BLaER1 (cell line): ENCODE results near the gene ZNF629.

Source experiments
- H3K27ac ChIP-seq: shearing (Covaris generic); formaldehyde crosslinking; 2 replicates; pipeline ENCODE4 v1.8.1; 2022
- H3K27me3 ChIP-seq: shearing (Covaris generic); formaldehyde crosslinking; 2 replicates; pipeline ENCODE4 v1.8.1; 2022
- H3K36me3 ChIP-seq: shearing (Covaris generic); formaldehyde crosslinking; 2 replicates; pipeline ENCODE4 v1.8.1; 2022
- H3K4me1 ChIP-seq: shearing (Covaris generic); formaldehyde crosslinking; 2 replicates; pipeline ENCODE4 v1.8.1; 2022
- H3K4me2 ChIP-seq: shearing (Covaris generic); formaldehyde crosslinking; 2 replicates; pipeline ENCODE4 v1.8.1; 2022
- H3K4me3 ChIP-seq: shearing (Covaris generic); formaldehyde crosslinking; 2 replicates; pipeline ENCODE4 v1.8.1; 2022
- H3K9ac ChIP-seq: shearing (Covaris generic); formaldehyde crosslinking; 2 replicates; pipeline ENCODE4 v1.8.1; 2022
- H3K9me3 ChIP-seq: shearing (Covaris generic); formaldehyde crosslinking; 2 replicates; pipeline ENCODE4 v1.8.1; 2022
- H4K20me1 ChIP-seq: shearing (Covaris generic); formaldehyde crosslinking; 2 replicates; pipeline ENCODE4 v1.8.1; 2022
- Cebpa-rat ChIP-seq: shearing (Covaris generic); IDR thresholded peaks from 2 replicates; pipeline ENCODE4 v1.8.1; 2022

The ZNF629 gene

GRCh38 chr16:30777591-30778297 lies 9.3 kb downstream of the ZNF629 start:
- TF ChIP-seq Cebpa-rat, result no peak
- H3K9ac ChIP-seq, result no peak overlapping the region

DNA sequence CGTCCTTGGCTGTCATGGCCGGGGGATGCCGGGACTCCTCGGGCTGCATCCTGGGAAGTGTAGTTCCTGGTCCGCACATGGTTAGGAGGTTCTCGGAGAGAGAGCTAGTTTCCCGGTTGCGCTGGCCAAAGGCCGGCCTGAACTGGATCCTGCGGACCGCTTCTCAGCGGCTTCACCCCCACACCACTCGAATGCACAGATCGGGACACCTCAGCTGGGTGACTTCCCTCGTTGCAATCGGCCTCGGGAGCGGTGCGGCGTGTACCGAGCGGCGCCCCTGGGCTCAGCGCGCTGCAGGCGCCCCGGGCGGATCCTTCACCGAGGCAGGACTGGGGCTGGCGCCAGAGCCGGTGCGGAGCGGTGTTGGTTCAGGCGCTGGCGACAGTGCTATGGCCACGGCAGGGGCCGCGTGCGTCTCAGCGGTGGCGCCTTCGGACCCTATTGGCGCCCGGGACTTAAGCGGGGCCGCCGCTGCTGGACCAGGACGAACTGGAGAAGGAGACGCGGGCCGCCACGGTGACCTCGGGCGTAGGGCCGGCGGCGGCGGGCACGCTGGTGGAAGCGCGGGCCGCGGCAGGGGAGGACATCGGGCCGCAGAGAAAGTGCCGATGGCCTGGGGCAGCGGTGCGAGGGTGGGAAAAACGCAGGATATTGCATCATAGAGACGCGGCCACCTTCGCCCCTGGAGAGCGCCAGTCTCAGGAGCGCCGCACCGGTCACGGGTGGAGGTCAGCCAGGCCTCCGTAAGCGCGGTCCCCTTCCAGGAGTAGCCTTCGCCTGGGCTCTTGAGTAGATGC lies 11.4 kb downstream of the ZNF629 start:
- peak overlapping the region; percentile 95 for H3K9ac ChIP-seq
- TF ChIP-seq Cebpa-rat, result peak; percentile 74
- peak overlapping the region; percentile 95 for H3K27ac ChIP-seq
- H3K9me3 ChIP-seq, result no peaks in the 10 kb centered on the region
- H3K36me3 ChIP-seq, result peaks cover 74% of the 10 kb centered on the region
- H3K4me1 ChIP-seq, result peaks cover 26% of the 10 kb centered on the region
- peaks cover 72% of the 10 kb centered on the region for H4K20me1 ChIP-seq
- peak overlapping the region; percentile 90 for H3K4me3 ChIP-seq
- H3K27me3 ChIP-seq, result no peaks in the 10 kb centered on the region
- H3K4me2 ChIP-seq, result peak overlapping the region; percentile 97

More at GRCh38 chr16:30777591-30778297, 9.3 kb downstream of the ZNF629 start:
- Histone ChIP-seq H4K20me1 (peaks cover 77% of the 10 kb centered on the region), H3K27me3 (no peaks in the 10 kb centered on the region), H3K36me3 (peaks cover 72% of the 10 kb centered on the region), H3K9me3 (no peaks in the 10 kb centered on the region), H3K4me3 (no peak overlapping the region), H3K4me1 (peaks cover 26% of the 10 kb centered on the region), H3K27ac (no peak overlapping the region), H3K4me2 (peak overlapping the region; percentile 97; the same call in 1 of the 2 replicates)

- TF ChIP-seq Cebpa-rat, result no peak
- peak overlapping the region; percentile 95 for H3K9ac ChIP-seq
- H3K27ac ChIP-seq, result peak overlapping the region; percentile 95
- H3K36me3 ChIP-seq, result peaks cover 74% of the 10 kb centered on the region
- H3K4me3 ChIP-seq, result peak overlapping the region; percentile 90
- peaks cover 66% of the 10 kb centered on the region for H4K20me1 ChIP-seq
- H3K27me3 ChIP-seq, result no peaks in the 10 kb centered on the region
- peak overlapping the region; percentile 97 for H3K4me2 ChIP-seq
- H3K4me1 ChIP-seq, result peaks cover 26% of the 10 kb centered on the region
- H3K9me3 ChIP-seq, result no peaks in the 10 kb centered on the region
These were observed 11.9 kb downstream of the ZNF629 start for GRCh38 chr16:30775131-30775391.

- no peak for TF ChIP-seq Cebpa-rat
- peaks cover 62% of the 10 kb centered on the region for H4K20me1 ChIP-seq
- peak overlapping the region; percentile 95; the same call in 1 of the 2 replicates for H3K27ac ChIP-seq
- peak overlapping the region; percentile 97 for H3K4me2 ChIP-seq
- no peaks in the 10 kb centered on the region for H3K9me3 ChIP-seq
- H3K9ac ChIP-seq, result peak overlapping the region; percentile 95
- peaks cover 74% of the 10 kb centered on the region for H3K36me3 ChIP-seq
- H3K4me1 ChIP-seq, result peaks cover 26% of the 10 kb centered on the region
- H3K4me3 ChIP-seq, result peak overlapping the region; percentile 90
- H3K27me3 ChIP-seq, result no peaks in the 10 kb centered on the region
These were observed 12.5 kb downstream of the ZNF629 start for GRCh38 chr16:30774367-30775130.

GRCh38 chr16:30773826-30774225 lies 13.2 kb downstream of the ZNF629 start:
- Histone ChIP-seq H3K27me3 (no peaks in the 10 kb centered on the region), H3K9ac (no peak overlapping the region), H4K20me1 (peaks cover 61% of the 10 kb centered on the region), H3K4me3 (no peak overlapping the region), H3K9me3 (no peaks in the 10 kb centered on the region), H3K27ac (no peak overlapping the region), H3K4me2 (no peak overlapping the region), H3K4me1 (peaks cover 26% of the 10 kb centered on the region), H3K36me3 (peaks cover 74% of the 10 kb centered on the region)
- no peak for TF ChIP-seq Cebpa-rat

GRCh38 chr16:30771726-30772125 lies 15.3 kb downstream of the ZNF629 start:
- no peaks in the 10 kb centered on the region for H3K27me3 ChIP-seq
- H3K4me1 ChIP-seq, result peaks cover 17% of the 10 kb centered on the region
- no peak overlapping the region for H3K9ac ChIP-seq
- H3K36me3 ChIP-seq, result peaks cover 81% of the 10 kb centered on the region
- peaks cover 63% of the 10 kb centered on the region for H4K20me1 ChIP-seq
- no peak overlapping the region for H3K4me2 ChIP-seq
- no peak overlapping the region for H3K4me3 ChIP-seq
- H3K9me3 ChIP-seq, result no peaks in the 10 kb centered on the region
- no peak for TF ChIP-seq Cebpa-rat
- no peak overlapping the region for H3K27ac ChIP-seq

GRCh38 chr16:30769379-30770089 lies 17.5 kb downstream of the ZNF629 start:
- Histone ChIP-seq H3K27ac (no peak overlapping the region), H3K36me3 (peaks cover 99% of the 10 kb centered on the region)
- TF ChIP-seq Cebpa-rat, result no peak

GRCh38 chr16:30768583-30769181 lies 18.3 kb downstream of the ZNF629 start:
- Histone ChIP-seq H3K27me3 (no peaks in the 10 kb centered on the region), H4K20me1 (peaks cover 78% of the 10 kb centered on the region), H3K9me3 (no peaks in the 10 kb centered on the region), H3K4me2 (no peak overlapping the region), H3K27ac (no peak overlapping the region), H3K4me1 (peaks cover 8% of the 10 kb centered on the region), H3K4me3 (no peak overlapping the region), H3K9ac (no peak overlapping the region), H3K36me3 (peaks cover 99% of the 10 kb centered on the region)
- TF ChIP-seq Cebpa-rat, result no peak

More at GRCh38 chr16:30769379-30770089, 17.5 kb downstream of the ZNF629 start:
- Histone ChIP-seq H3K27me3 (no peaks in the 10 kb centered on the region), H3K9ac (no peak overlapping the region), H3K9me3 (no peaks in the 10 kb centered on the region), H3K4me3 (no peak overlapping the region), H3K4me1 (peaks cover 2% of the 10 kb centered on the region; the same call in 1 of the 2 replicates), H3K4me2 (no peak overlapping the region), H4K20me1 (peaks cover 78% of the 10 kb centered on the region)
